SK-N-SH (cell line): Measurements from ENCODE around the gene INPP5A. TPM values are rescaled to one million over a fixed set of nuclear protein-coding genes. Genes with fewer than 3 reads are reported as not detected.

Source experiments
- CTCF ChIA-PET: fragments of 300-600, 350-600 bp; formaldehyde crosslinking; extraction: SDS; loops from one replicate; lab custom pipeline; 2021; lab: Yijun Ruan, JAX
- POLR2A ChIA-PET: fragments of 350-600 bp; sonication (Branson Sonifier 250); formaldehyde crosslinking; extraction: SDS; loops from one replicate; lab custom pipeline; 2020; ENCODE audit warnings: antibody characterized with exemption, inconsistent platforms; lab: Yijun Ruan, JAX
- DNase-seq: peaks from one replicate; pipeline ENCODE4 v3.0.0; 2012
- H2AFZ ChIP-seq: fragments of 200-600 bp; sonication (generic); 2 replicates; pipeline ENCODE4 v1.8.1; 2016; ENCODE audit warnings: antibody characterized with exemption, mild to moderate bottlenecking, low read depth
- H3F3A ChIP-seq: fragments of 200-600 bp; sonication (generic); replicated peaks from 2 replicates; pipeline ENCODE3; 2016; ENCODE audit warnings: antibody characterized with exemption, mild to moderate bottlenecking; ENCODE audit not compliant: insufficient read depth
- H3K27ac ChIP-seq, 2 experiments: fragments of 200-500 bp in 1 of 2; fragments of 200-600 bp in 1 of 2; sonication (Bioruptor generic) in 1 of 2; sonication (generic), shearing (Covaris generic) in 1 of 2; 2 replicates each; pipeline versions ENCODE4 v1.5.1 to v1.6.1; 2014 to 2016; ENCODE audit warnings: low read depth in 2 of 2, inconsistent platforms in 1 of 2, low read length in 1 of 2, mild to moderate bottlenecking in 1 of 2, mixed read lengths in 1 of 2
- H3K27me3 ChIP-seq: fragments of 200-600 bp; sonication (generic), shearing (Covaris generic); 2 replicates; pipeline ENCODE4 v1.6.1; 2016; ENCODE audit warnings: mixed run types; ENCODE audit not compliant: insufficient read depth
- H3K36me3 ChIP-seq, 2 experiments: fragments of 200-500 bp in 1 of 2; fragments of 200-600 bp in 1 of 2; sonication (Bioruptor generic) in 1 of 2; sonication (generic) in 1 of 2; replicated peaks in 1 of 2; 2 replicates each; pipeline versions ENCODE3 to v1.5.1; 2014 to 2016; ENCODE audit warnings: low read length in 1 of 2, mild to moderate bottlenecking in 1 of 2; ENCODE audit not compliant: insufficient read depth in 2 of 2, control insufficient read depth in 1 of 2
- H3K4me1 ChIP-seq, 2 experiments: fragments of 200-500 bp in 1 of 2; fragments of 200-600 bp in 1 of 2; sonication (Bioruptor generic) in 1 of 2; sonication (generic), shearing (Covaris generic) in 1 of 2; 2 replicates each; pipeline versions ENCODE4 v1.5.1 to v1.6.1; 2014 to 2016; ENCODE audit warnings: low read depth in 1 of 2, low read length in 1 of 2, mixed run types in 1 of 2; ENCODE audit not compliant: insufficient read depth in 2 of 2, control insufficient read depth in 1 of 2
- H3K4me2 ChIP-seq: fragments of 200-600 bp; sonication (generic), shearing (Covaris generic); 2 replicates; pipeline ENCODE4 v1.6.1; 2017; ENCODE audit warnings: mixed run types
- H3K4me3 ChIP-seq, 2 experiments: fragments of 200-500 bp in 1 of 2; fragments of 200-600 bp in 1 of 2; sonication (Bioruptor generic) in 1 of 2; sonication (generic), shearing (Covaris generic) in 1 of 2; 2 replicates each; pipeline versions ENCODE4 v1.5.1 to v1.8.1; 2014 to 2016; ENCODE audit warnings: low read depth in 2 of 2, inconsistent platforms in 1 of 2, low read length in 1 of 2, mild to moderate bottlenecking in 1 of 2, mixed read lengths in 1 of 2, moderate library complexity in 1 of 2
- H3K79me2 ChIP-seq: fragments of 200-600 bp; sonication (generic); 2 replicates; pipeline ENCODE4 v1.8.1; 2017; ENCODE audit warnings: mild to moderate bottlenecking; ENCODE audit not compliant: insufficient read depth
- H3K9ac ChIP-seq: fragments of 200-600 bp; sonication (generic); 2 replicates; pipeline ENCODE4 v1.6.1; 2017; ENCODE audit warnings: mixed run types
- H3K9me2 ChIP-seq: fragments of 200-600 bp; sonication (generic); 2 replicates; pipeline ENCODE4 v1.6.1; 2017; ENCODE audit warnings: mixed run types
- H3K9me3 ChIP-seq: fragments of 200-600 bp; sonication (generic); 2 replicates; pipeline ENCODE4 v1.6.1; 2017; ENCODE audit warnings: mixed run types, mild to moderate bottlenecking, moderate library complexity
- H4K20me1 ChIP-seq: fragments of 200-600 bp; sonication (generic); 2 replicates; pipeline ENCODE4 v1.6.1; 2017; ENCODE audit warnings: mild to moderate bottlenecking, mixed run types; ENCODE audit not compliant: insufficient read depth
- EP300 ChIP-seq, 2 experiments: IDR thresholded peaks; 2 replicates each; pipeline versions ENCODE4 v1.4.0 to v1.6.1; 2012; ENCODE audit warnings: borderline replicate concordance in 1 of 2, low read depth in 1 of 2, low read length in 1 of 2
- EZH2phosphoT487 ChIP-seq: fragments of 200-600 bp; sonication (generic); IDR thresholded peaks from 2 replicates; pipeline ENCODE4 v1.6.1; 2017; ENCODE audit warnings: low read depth, mixed run types, mild to moderate bottlenecking, antibody characterized with exemption, moderate library complexity, borderline replicate concordance
- FOSL2 ChIP-seq: IDR thresholded peaks from 2 replicates; pipeline ENCODE4 v1.4.0; 2012; ENCODE audit warnings: low read depth, mild to moderate bottlenecking, moderate library complexity, borderline replicate concordance
- FOXJ3 ChIP-seq: sonication (generic); formaldehyde crosslinking; IDR thresholded peaks from 2 replicates; pipeline ENCODE4 v1.5.1; 2020; ENCODE audit warnings: mild to moderate bottlenecking, missing genetic modification reagents
- GABPA ChIP-seq: IDR thresholded peaks from 2 replicates; pipeline ENCODE4 v1.4.0; 2012; ENCODE audit warnings: low read depth, mild to moderate bottlenecking
- JUND ChIP-seq: IDR thresholded peaks from 2 replicates; pipeline ENCODE4 v1.4.0; 2012
- MEF2A ChIP-seq: IDR thresholded peaks from 2 replicates; pipeline ENCODE4 v1.4.0; 2012; ENCODE audit warnings: low read depth, borderline replicate concordance
- NFIC ChIP-seq: IDR thresholded peaks from 2 replicates; pipeline ENCODE4 v1.4.0; 2012; ENCODE audit warnings: borderline replicate concordance
- RAD21 ChIP-seq: IDR thresholded peaks from 2 replicates; pipeline ENCODE4 v1.6.1; 2012; ENCODE audit warnings: mild to moderate bottlenecking, low read length
- TAF1 ChIP-seq: IDR thresholded peaks from 2 replicates; pipeline ENCODE4 v1.6.1; 2012; ENCODE audit warnings: low read depth, mild to moderate bottlenecking, low read length, moderate library complexity, borderline replicate concordance
- TEAD4 ChIP-seq: IDR thresholded peaks from 2 replicates; pipeline ENCODE4 v1.4.0; 2012; ENCODE audit warnings: mild to moderate bottlenecking, borderline replicate concordance; ENCODE audit not compliant: insufficient read depth
- WGBS: methylation state at CpG from one replicate; pipeline ENCODE4 v1.1.6; 2017; ENCODE audit warnings: low lambda C conversion rate; 5-methylcytosine and 5-hydroxymethylcytosine counted together
- polyA plus RNA-seq, 3 experiments: library from polyadenylated mRNA; depleted of rRNA; stranded (reverse); fragments of >200 nt; gene quantifications; 2 replicates each; pipeline ENCODE4 v1.2.3, GENCODE V29; 2012
- TF ChIP-seq, protein P1 (sequence below): IDR thresholded peaks from 2 replicates; pipeline ENCODE4 v1.4.0; 2012; ENCODE audit warnings: low read depth, borderline replicate concordance
- TF ChIP-seq, protein P2 (sequence below): fragments of 150-350 bp; IDR thresholded peaks from 2 replicates; pipeline ENCODE4 v1.6.1; 2016; ENCODE audit warnings: mild to moderate bottlenecking, low read depth, low read length

Gene INPP5A
- polyA plus RNA-seq, 1 of the 3 experiments (the other 2 are of a cell fraction) = 12.0 TPM

DNA sequence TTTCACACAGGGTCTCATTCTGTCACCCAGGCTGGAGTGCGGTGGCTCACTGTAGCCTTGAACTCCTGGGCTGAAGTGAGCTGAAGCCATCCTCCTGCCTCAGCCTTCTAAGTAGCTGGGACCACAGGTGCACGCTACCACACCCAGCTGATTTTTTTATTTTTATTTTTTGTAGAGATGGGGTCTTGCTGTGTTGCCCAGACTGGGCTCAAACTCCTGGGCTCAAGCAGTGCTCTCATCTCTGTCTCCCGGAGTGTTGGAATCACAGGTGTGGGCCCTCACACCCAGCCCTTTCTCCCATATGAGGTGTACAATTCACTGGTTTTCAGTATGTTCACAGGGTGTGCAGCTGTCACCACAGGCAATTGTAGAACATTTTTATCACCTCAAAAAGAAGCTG, 5.2 kb downstream of the INPP5A start:
- Histone ChIP-seq H3K36me3 (no peaks in the 10 kb centered on the region), H3K4me1 (peaks cover 16 to 27% of the 10 kb centered on the region in 2 experiments; a peak in 2 of 4 replicates), H3K79me2 (peaks cover 81% of the 10 kb centered on the region), H3K4me3 (no peak overlapping the region), H3K9me2 (no peaks in the 10 kb centered on the region), H3K27me3 (no peaks in the 10 kb centered on the region), H3K27ac (no peak overlapping the region), H3K9me3 (no peaks in the 10 kb centered on the region), H3K4me2 (no peak overlapping the region), H4K20me1 (peaks cover 57% of the 10 kb centered on the region), H3K9ac (no peak overlapping the region), H2AFZ (no peak overlapping the region), H3F3A (no peaks in the 10 kb centered on the region)
- ChIA-PET CTCF (no interaction called here), POLR2A (no interaction called here)
- DNase-seq = no peak
- TF ChIP-seq FOXJ3 = no peak
- TF ChIP-seq TEAD4 = no peak
- no peak for TF ChIP-seq GABPA
- TF ChIP-seq FOSL2 = no peak
- TF ChIP-seq NFIC = no peak
- TF ChIP-seq EZH2phosphoT487 = no peak
- TF ChIP-seq TAF1 = no peak
- no peak for TF ChIP-seq EP300 (IDR thresholded peaks at IDR 0.05; ENCODE audit: borderline replicate concordance in 1 of 2, low read depth in 1 of 2, low read length in 1 of 2)
- 97% methylated on average over 3 of the region's 3 CpGs for WGBS

GRCh38 chr10:132543916-132544743, 6.5 kb downstream of the INPP5A start:
- 89% methylated on average over 14 of the region's 28 CpGs for WGBS
- CTCF ChIA-PET = no interaction called here
- H3K4me3 ChIP-seq = no peak overlapping the region
- no peaks in the 10 kb centered on the region for H3K27me3 ChIP-seq
- no peak for TF ChIP-seq JUND
- TF ChIP-seq, protein P1, sequence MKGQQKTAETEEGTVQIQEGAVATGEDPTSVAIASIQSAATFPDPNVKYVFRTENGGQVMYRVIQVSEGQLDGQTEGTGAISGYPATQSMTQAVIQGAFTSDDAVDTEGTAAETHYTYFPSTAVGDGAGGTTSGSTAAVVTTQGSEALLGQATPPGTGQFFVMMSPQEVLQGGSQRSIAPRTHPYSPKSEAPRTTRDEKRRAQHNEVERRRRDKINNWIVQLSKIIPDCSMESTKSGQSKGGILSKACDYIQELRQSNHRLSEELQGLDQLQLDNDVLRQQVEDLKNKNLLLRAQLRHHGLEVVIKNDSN = no peak
- TF ChIP-seq MEF2A = no peak
- TF ChIP-seq, protein P2, sequence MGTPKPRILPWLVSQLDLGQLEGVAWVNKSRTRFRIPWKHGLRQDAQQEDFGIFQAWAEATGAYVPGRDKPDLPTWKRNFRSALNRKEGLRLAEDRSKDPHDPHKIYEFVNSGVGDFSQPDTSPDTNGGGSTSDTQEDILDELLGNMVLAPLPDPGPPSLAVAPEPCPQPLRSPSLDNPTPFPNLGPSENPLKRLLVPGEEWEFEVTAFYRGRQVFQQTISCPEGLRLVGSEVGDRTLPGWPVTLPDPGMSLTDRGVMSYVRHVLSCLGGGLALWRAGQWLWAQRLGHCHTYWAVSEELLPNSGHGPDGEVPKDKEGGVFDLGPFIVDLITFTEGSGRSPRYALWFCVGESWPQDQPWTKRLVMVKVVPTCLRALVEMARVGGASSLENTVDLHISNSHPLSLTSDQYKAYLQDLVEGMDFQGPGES = no peak
- TF ChIP-seq RAD21 = no peak
- no peak for TF ChIP-seq NFIC
- no peak for TF ChIP-seq FOXJ3
- TF ChIP-seq GABPA = no peak
- TF ChIP-seq, all 33 proteins: peak for 0
- Histone ChIP-seq H3K9ac (no peak overlapping the region), H3K27ac (no peak overlapping the region), H2AFZ (no peak overlapping the region), H4K20me1 (peaks cover 67% of the 10 kb centered on the region), H3F3A (no peaks in the 10 kb centered on the region), H3K4me1 (peaks cover 8 to 16% of the 10 kb centered on the region in 2 experiments; a peak in 2 of 4 replicates), H3K36me3 (no peaks in the 10 kb centered on the region), H3K79me2 (peaks cover 80% of the 10 kb centered on the region), H3K9me3 (no peaks in the 10 kb centered on the region), H3K9me2 (no peaks in the 10 kb centered on the region), H3K4me2 (no peak overlapping the region)
- POLR2A ChIA-PET = no interaction called here
- no peak for DNase-seq
